Lung microvascular endothelial cell (primary cell): ENCODE measurements around the gene STAP1. TPM values are rescaled to one million over a fixed set of nuclear protein-coding genes. Genes with fewer than 3 reads are reported as not detected.
"Not testable (repeated sequence)": the region's sequence is repeated elsewhere in the genome, so short reads cannot be mapped to it uniquely, and the experiment has no call there.

Source experiments
- DNase-seq, 2 donors: peaks; one replicate each; pipeline versions ENCODE4 v3.0.0 to v3.0.0-alpha.2; 2010; ENCODE audit warnings: low read depth in 2 of 2
- total RNA-seq: library from RNA; depleted of rRNA; stranded (reverse); fragments of >200 nt; gene quantifications from 2 replicates; pipeline ENCODE4 v1.2.1, GENCODE V29; 2014

Gene STAP1, protein sequence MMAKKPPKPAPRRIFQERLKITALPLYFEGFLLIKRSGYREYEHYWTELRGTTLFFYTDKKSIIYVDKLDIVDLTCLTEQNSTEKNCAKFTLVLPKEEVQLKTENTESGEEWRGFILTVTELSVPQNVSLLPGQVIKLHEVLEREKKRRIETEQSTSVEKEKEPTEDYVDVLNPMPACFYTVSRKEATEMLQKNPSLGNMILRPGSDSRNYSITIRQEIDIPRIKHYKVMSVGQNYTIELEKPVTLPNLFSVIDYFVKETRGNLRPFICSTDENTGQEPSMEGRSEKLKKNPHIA
- not detected in 2 replicates for total RNA-seq

- no peak for DNase-seq
Observed at GRCh38 chr4:67558493-67558892, at the start of gene STAP1. Gene STAP1, plus strand, starts transcription at chr4:67558727. Its CDS starts 83 bp downstream, at chr4:67558810.

DNA sequence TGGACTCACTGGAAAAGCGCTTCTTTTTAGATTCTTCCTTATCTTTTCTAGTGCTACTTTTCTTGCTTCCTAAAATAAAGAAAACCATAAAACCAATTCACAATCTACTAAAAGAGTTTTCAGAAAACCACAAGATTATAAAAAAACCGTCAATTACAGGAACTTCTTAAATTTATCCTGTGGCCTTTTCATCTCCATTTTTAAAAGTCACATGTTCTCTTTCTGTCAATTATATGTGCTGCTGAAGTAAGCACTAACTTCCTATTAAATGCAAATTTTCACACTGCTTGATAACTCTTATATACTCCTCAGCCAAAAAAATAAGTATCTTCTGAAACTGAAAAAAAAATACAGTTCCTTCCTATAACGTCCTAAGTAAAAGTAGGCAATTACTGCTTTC lies 46.0 kb upstream of the STAP1 start:
- no peak for DNase-seq

GRCh38 chr4:67520141-67520540 lies 38.4 kb upstream of the STAP1 start:
- no peak for DNase-seq

DNA sequence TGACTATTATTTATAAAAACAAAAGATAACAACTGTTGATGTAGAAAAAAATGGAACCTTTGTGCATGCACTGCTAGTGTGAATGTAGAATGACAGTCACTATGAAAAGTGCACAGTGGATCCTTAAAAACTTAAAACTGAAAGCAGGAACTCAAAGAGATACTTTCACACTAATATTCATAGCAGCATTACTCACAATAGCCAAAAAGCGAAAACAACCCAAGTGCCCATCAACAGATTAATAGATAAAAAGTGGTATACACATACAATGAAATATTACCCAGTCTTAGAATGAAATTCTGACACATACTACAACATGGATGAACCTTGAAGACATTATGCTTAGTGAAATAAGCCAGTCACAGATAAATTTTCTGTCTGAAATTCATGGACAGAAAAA lies 37.0 kb upstream of the STAP1 start:
- no peak for DNase-seq

DNA sequence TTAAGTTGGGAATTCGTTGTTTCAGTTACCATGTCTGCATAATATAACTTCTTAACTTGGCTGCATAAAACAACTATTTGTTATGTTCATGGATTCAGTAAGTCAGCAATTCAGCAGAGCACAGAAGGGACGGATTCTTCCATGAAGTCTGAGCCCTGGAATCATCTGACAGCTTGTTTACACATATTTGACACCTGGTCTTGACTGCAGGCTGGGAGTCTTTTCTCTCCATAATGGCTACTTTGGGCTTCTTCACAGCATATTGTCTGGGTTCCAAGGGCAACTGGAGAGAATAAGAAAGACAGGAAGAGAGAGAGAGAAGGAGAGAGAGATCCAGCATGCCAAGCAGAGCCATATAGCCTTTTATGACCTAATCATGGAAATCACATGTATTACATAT lies 36.3 kb upstream of the STAP1 start:
- no peak for DNase-seq

- DNase-seq, result peak; percentile 46 to 79
Observed at GRCh38 chr4:67522851-67523671, 35.5 kb upstream of the STAP1 start.

GRCh38 chr4:67524140-67524539 lies 34.4 kb upstream of the STAP1 start:
- DNase-seq, result not testable (repeated sequence)

DNA sequence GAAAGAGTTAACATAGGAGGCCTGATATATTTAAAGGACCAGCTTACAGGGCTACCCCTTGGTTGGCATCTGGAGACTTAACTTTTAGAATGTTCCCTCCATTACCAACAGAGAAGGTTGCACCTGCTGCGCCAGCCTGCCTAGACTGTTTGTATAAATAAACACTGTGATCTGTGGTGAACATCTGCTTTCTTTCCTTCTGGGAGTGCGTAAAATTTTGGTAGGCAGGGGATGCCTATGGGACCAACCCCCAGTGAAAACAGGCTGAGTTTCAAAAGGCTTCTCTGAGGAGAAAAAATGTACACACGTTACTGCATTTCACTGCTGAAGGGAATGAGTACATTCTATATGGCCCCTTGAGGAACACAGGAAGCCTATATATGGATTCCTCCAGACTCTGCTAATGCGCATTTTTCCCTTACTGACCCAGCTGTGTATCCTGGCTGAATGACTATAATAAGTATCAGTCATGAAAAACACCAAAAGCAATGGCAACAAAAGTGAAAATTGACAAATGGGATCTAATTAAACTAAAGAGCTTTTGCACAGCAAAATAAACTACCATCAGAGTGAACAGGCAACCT lies 27.1 kb upstream of the STAP1 start:
- no peak for DNase-seq

DNA sequence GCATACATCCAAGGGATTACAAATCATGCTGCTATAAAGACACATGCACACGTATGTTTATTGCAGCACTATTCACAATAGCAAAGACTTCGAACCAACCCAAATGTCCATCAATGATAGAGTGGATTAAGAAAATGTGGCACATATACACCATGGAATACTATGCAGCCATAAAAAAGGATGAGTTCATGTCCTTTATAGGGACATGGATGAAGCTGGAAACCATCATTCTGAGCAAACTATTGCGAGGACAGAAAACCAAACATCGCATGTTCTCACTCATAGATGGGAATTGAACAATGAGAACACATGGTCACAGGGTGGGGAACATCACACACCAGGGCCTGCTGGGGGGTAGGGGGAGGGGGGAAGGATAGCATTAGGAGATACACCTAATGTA lies 26.1 kb upstream of the STAP1 start:
- DNase-seq, result not testable (repeated sequence)

GRCh38 chr4:67533112-67533511 lies 25.4 kb upstream of the STAP1 start:
- no peak for DNase-seq

- no peak for DNase-seq
Observed at GRCh38 chr4:67535280-67535840, 23.2 kb upstream of the STAP1 start.

- DNase-seq, result no peak
Observed at GRCh38 chr4:67539830-67540229, 18.7 kb upstream of the STAP1 start.

DNA sequence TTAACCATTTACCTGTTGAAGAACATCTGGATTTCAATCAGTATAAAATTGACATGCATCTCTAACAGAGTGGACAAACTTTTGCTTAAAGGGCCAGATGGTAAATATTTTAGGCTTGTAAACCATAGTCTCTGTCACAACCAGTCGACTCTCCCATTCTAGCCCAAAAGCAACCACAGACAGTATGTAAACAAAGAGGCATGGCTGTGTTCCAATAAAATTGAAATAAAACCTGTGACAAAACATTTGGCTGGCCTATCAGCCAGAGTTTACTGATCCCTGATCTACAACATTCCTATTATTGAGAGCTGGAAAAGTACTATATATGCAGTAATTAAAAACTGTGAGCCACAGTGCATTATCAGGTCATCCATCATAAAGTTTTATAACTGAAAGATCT lies 16.5 kb upstream of the STAP1 start:
- peak in 1 of 2 donors; percentile 40 for DNase-seq

DNA sequence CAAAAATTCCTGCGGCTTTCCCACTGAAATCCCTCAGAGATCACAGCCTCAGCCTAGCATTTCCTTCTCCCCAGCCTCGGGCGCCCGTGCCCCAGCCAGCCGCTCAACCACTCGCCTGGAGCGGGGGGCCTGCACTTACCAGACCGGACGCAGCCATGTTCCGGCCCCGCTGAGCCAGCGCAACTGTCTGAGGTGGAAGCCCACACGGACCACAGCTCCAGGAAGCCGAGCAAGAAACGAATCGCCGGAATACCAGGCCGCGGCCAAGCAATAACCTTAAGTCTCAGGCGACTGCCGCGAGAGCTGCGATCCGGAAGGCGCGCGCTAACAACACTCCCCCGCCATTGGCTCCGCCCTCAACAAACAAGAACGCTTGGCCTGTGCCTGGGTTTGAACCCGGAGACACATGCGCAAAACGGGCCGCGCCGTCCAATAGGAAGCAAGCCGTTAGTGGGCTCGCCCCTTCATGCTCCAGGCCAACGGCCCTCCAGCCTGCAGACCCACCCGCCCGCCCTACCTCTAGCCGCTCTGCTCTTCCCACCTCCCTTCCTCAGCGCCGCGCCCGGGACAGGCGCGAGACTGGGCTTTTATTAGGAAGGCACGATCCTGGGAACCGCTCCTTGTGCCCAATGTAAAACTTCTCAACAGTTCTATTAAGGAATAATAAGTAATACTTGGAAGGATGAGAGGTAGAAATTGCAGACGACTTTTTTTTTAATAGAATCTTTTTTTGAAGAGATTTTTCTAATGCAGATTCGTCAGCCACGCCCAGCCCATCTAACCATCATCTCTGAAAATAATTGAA lies 13.1 kb upstream of the STAP1 start, which contains the start of gene CENPC:
CENPC (minus strand) TSS at position 305 of the 805 bp plus-strand sequence; CDS start at position 157, 148 bp downstream.
- peak; percentile 98 to 99 for DNase-seq

DNA sequence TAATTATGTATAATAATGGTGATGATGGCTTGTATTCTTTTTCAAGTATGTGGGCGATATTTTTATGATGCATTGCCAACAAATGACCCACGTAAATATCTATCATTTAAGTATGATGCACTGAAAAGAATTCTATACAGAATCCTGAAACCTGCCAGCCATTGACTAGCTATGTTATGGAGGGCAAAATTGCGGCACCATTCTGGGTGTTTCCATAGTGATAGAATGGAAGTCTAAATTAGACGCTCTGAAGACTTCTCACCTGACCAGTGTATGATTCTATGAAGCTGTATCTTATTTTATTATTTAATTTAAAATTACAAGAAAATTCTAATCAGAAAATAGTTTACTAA lies 12.5 kb upstream of the STAP1 start:
- no peak for DNase-seq

- no peak for DNase-seq
Observed at GRCh38 chr4:67546971-67547370, 11.6 kb upstream of the STAP1 start.

DNA sequence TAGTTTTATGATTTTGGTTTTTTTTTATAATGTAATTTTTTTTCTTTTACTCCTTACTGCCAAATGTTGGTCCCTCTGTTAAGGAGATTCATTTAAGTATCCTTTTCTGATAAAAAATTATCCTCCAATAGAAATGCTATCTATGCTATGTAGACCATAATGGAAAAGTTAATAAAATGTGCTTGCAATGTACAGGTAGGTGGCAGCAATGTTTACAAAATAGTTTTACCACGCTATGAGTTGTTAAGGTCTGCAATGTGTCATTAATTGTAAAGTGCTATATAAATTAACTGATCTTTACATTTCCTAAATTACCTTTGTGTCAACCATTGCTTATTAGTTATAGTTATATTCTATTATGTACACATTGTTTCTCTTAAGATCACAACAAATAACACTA lies 9.4 kb upstream of the STAP1 start:
- peak; percentile 44 to 52 for DNase-seq

DNA sequence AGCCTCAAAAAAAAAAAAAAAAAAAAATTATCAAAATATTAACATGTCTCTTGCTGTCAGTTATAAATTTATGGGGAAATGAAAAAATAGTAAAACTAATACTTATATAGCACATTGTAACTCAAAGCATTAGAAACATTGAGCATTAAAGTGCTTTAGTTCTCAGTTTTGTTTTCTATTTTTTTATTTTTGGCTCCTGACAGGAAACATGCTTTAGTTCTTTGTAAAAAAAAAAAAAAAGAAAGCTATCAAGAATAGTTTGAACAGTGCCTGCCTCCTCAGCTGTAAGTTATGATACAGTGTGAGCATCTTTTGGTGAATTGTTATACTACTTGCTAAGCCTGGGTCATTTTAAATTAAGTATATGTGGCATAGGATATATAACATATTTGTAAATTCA lies 8.1 kb upstream of the STAP1 start:
- DNase-seq, result no peak

GRCh38 chr4:67550857-67551256 lies 7.7 kb upstream of the STAP1 start:
- no peak for DNase-seq

- DNase-seq, result not testable (repeated sequence)
Observed at GRCh38 chr4:67552146-67552792, 6.3 kb upstream of the STAP1 start.

DNA sequence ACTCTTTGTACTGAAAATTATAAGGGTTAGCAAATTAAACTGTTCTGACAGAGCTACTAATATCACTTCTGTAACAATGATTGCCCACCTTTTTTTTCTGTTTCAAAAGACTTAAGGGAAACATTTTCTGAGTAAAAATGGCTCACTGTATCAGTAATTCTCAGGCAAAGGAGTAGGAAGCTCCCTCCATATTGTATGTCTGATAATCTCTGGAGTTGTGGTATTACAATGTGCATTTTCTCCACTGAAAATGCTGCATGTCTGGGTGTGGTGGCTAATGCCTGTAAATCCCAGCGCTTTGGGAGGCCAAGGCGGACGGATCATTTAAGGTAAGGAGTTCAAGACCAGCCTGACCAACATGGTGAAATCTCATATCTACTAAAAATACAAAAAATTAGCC lies 4.4 kb upstream of the STAP1 start:
- no peak for DNase-seq
